Common myeloid progenitor, CD34-positive (primary cell): Measurements from ENCODE around the gene PAPSS1.
"Not testable (repeated sequence)": the region's sequence is repeated elsewhere in the genome, so short reads cannot be mapped to it uniquely, and the experiment has no call there.

ENCODE experiments used
- CTCF ChIA-PET: fragments of 350-600 bp; sonication (Branson Sonifier 250); formaldehyde crosslinking; loops from one replicate; lab custom pipeline; 2021; ENCODE audit warnings: antibody characterized with exemption; lab: Charles Lee
- POLR2A ChIA-PET: fragments of 350-600 bp; sonication (Branson Sonifier 250); formaldehyde crosslinking; loops from one replicate; lab custom pipeline; 2021; ENCODE audit warnings: antibody characterized with exemption; lab: Charles Lee
- DNase-seq, 3 donors: peaks; one replicate each; pipeline versions ENCODE4 v3.0.0 to v3.0.0-alpha.2; 2013
- H3K27ac ChIP-seq, 2 experiments: 1 replicate in 1 of 2; 2 replicates in 1 of 2; pipeline ENCODE4 v1.7.0; 2013; ENCODE audit warnings: inconsistent platforms in 2 of 2, low read length in 2 of 2, mild to moderate bottlenecking in 2 of 2, low read depth in 1 of 2, moderate library complexity in 1 of 2; ENCODE audit not compliant: severe bottlenecking in 2 of 2, insufficient read depth in 1 of 2, poor library complexity in 1 of 2
- H3K27me3 ChIP-seq, 5 experiments: replicated peaks in 2 of 5; 1 replicate in 3 of 5; 2 replicates in 2 of 5; pipeline versions ENCODE4 v1.6.1 to v1.7.0; 2013; ENCODE audit warnings: low read length in 4 of 5, mild to moderate bottlenecking in 2 of 5, moderate library complexity in 2 of 5, inconsistent platforms in 1 of 5; ENCODE audit not compliant: insufficient read depth in 5 of 5, control insufficient read depth in 4 of 5
- H3K36me3 ChIP-seq, 4 experiments: 1 replicate in 2 of 4; 2 replicates in 2 of 4; pipeline versions ENCODE4 v1.6.1 to v1.7.0; 2013; ENCODE audit warnings: low read length in 3 of 4, control low read depth in 1 of 4, mild to moderate bottlenecking in 1 of 4; ENCODE audit not compliant: control insufficient read depth in 4 of 4, insufficient read depth in 4 of 4
- H3K4me1 ChIP-seq, 4 experiments: 1 replicate in 3 of 4; 2 replicates in 1 of 4; pipeline versions ENCODE4 v1.6.1 to v1.7.1; 2013; ENCODE audit warnings: low read length in 3 of 4, mild to moderate bottlenecking in 3 of 4, control low read depth in 1 of 4, inconsistent platforms in 1 of 4, moderate library complexity in 1 of 4; ENCODE audit not compliant: control insufficient read depth in 4 of 4, insufficient read depth in 4 of 4; ENCODE audit errors: control extremely low read depth in 1 of 4
- H3K4me3 ChIP-seq, 7 experiments: 1 replicate in 4 of 7; 2 replicates in 3 of 7; pipeline versions ENCODE4 v1.5.1 to v1.7.0; 2013; ENCODE audit warnings: mild to moderate bottlenecking in 7 of 7, low read length in 6 of 7, moderate library complexity in 6 of 7, inconsistent platforms in 2 of 7, low read depth in 2 of 7, control low read depth in 1 of 7; ENCODE audit not compliant: insufficient read depth in 4 of 7, control insufficient read depth in 1 of 7; ENCODE audit errors: extremely low read depth in 1 of 7
- H3K9me3 ChIP-seq, 5 experiments: 1 replicate in 4 of 5; 2 replicates in 1 of 5; pipeline versions ENCODE4 v1.6.1 to v1.7.1; 2013; ENCODE audit warnings: low read length in 4 of 5, mild to moderate bottlenecking in 2 of 5, inconsistent platforms in 1 of 5, low read depth in 1 of 5, moderate library complexity in 1 of 5; ENCODE audit not compliant: control insufficient read depth in 4 of 5, insufficient read depth in 2 of 5; ENCODE audit errors: control extremely low read depth in 1 of 5
- WGBS: methylation state at CpG from one replicate; pipeline ENCODE4 v1.1.5; 2013; ENCODE audit not compliant: insufficient coverage; 5-methylcytosine and 5-hydroxymethylcytosine counted together

The PAPSS1 gene

DNA sequence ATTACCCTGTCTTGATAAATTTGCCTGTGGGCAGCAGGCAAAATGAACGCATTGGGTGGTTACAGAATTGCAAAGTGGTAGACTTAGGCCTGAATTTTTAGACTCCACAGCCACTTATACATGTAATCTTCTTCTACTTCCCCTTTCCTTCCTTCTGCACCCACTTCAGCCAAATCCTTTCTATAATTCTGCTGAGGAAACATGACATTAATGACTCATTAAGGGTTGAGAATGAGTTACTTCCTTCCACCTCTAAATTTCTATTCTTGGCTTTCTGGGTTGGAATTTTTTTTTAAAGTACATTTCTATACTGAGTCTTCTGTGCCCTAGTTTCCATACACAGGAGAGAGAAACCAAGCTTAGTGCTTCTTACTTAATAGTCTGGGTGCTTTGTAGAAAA lies 10.1 kb downstream of the PAPSS1 start:
- CTCF ChIA-PET, result no interaction called here
- Histone ChIP-seq H3K4me1 (peaks cover 0 to 17% (median 0%) of the 10 kb centered on the region in 4 experiments), H3K36me3 (peaks cover 4 to 10% (median 7%) of the 10 kb centered on the region in 4 experiments), H3K4me3 (no peak overlapping the region), H3K27me3 (no peaks in the 10 kb centered on the region), H3K27ac (no peak overlapping the region), H3K9me3 (peaks cover 13 to 45% (median 22%) of the 10 kb centered on the region in 5 experiments)
- DNase-seq, result peak in 2 of 3 donors; percentile 61 to 75
- POLR2A ChIA-PET, result no interaction called here
- no CpG with 5 or more reads among the region's 1 CpG for WGBS

DNA sequence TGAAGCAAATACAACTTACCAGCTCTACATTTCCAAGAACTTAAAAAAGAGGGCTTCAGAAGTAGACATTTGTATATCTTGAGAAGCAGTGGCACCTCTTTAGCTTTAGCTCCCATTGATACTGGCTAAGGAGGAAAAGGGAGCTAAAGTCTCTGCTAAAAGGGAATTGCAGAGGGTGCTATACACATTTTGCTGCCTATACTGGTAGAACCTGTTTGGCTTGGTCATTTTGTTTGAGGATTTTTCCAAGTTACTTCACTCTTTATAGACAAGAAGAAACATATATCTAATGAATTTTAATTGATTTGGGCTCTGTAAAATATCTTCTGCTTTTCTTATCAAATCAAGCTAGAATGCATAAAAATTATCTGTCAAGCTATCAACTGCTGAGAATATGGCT lies 11.8 kb downstream of the PAPSS1 start:
- ChIA-PET POLR2A (no interaction called here), CTCF (interaction anchor here (2.2 to 3.0 kb wide), 2 partner anchors 8 to 15 kb away, joined by 10 to 14 read pairs; no protein-coding TSS in a partner anchor)
- H3K4me3 ChIP-seq, result no peak overlapping the region
- H3K27me3 ChIP-seq, result no peaks in the 10 kb centered on the region
- peaks cover 4 to 10% (median 7%) of the 10 kb centered on the region in 4 experiments for H3K36me3 ChIP-seq
- H3K4me1 ChIP-seq, result peaks cover 0 to 17% (median 0%) of the 10 kb centered on the region in 4 experiments
- H3K27ac ChIP-seq, result no peak overlapping the region
- peaks cover 13 to 59% (median 23%) of the 10 kb centered on the region in 5 experiments for H3K9me3 ChIP-seq
- DNase-seq, result no peak

DNA sequence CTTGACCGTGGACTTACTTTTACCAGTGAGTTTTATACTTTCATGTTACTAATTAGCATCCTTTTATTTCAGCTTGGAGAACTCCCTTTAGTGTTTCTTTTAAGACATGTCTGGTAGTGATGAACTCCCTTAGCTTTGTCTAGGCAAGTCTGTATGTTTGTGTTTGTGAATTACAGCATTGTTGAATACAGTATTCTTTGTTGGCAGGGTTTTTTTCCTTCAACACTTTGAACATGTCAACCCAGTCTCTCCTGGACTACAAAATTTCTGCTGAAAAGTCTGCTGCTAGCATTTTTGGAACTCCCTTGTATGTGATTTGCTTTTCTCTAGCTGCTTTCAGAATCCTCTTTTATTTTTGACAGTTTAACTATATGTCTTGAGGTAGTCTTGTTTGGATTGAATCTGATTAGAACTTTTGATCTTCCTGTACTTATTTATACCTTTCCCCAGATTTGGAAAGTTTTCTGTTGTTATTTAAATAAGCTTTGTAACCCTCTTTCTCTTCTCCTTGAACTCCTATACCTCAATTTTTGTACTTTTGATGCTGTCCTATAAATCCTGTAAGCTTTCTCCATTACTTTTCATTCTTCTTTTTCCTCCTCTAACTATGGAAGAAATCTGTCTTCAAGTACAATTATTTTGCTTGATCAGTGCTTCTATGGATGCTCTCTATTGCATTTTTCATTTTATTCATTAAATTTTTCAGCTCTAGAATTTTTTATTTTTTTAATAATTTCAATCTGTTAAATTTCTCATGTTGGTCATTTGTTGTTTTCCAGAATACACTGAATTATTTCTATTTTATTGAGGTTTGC lies 14.1 kb downstream of the PAPSS1 start:
- H3K9me3 ChIP-seq, result peaks cover 17 to 75% (median 23%) of the 10 kb centered on the region in 5 experiments
- no peaks in the 10 kb centered on the region for H3K27me3 ChIP-seq
- CTCF ChIA-PET, result interaction anchor here (1.0 to 3.0 kb wide), 2 partner anchors 10 to 51 kb away, joined by 3 to 14 read pairs; no protein-coding TSS in a partner anchor
- H3K4me3 ChIP-seq, result no peak overlapping the region
- POLR2A ChIA-PET, result no interaction called here
- DNase-seq, result peak in 2 of 3 donors; percentile 55 to 59
- peaks cover 0 to 17% (median 0%) of the 10 kb centered on the region in 4 experiments for H3K4me1 ChIP-seq
- peaks cover 4 to 13% (median 8%) of the 10 kb centered on the region in 4 experiments for H3K36me3 ChIP-seq
- H3K27ac ChIP-seq, result no peak overlapping the region
- no CpG with 5 or more reads among the region's 1 CpG for WGBS

DNA sequence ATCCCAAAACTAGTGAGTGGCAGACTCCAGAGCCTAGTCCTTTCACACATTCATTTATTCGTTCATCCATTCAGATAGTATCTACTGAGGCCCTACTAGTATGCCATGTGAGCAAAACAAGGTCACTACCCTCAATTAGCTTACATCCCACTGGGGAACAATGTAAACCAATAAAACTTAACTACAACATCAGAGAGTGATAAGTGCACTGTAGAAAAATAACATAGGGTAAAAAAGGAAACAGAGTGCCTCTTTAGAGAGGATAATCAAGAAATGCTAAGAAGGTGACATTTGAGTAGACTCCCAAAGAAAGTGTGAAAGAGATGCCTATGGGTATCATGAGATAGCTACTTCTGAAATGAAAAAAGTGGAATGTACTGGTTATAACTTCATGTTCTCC lies 18.5 kb downstream of the PAPSS1 start:
- no peak for DNase-seq
- Histone ChIP-seq H3K4me3 (no peak overlapping the region), H3K36me3 (peaks cover 10 to 40% (median 27%) of the 10 kb centered on the region in 4 experiments), H3K27ac (no peak overlapping the region), H3K9me3 (peaks cover 10 to 50% (median 12%) of the 10 kb centered on the region in 5 experiments), H3K4me1 (no peaks in the 10 kb centered on the region), H3K27me3 (no peaks in the 10 kb centered on the region)
- ChIA-PET CTCF (interaction anchor here (1.2 kb wide), 1 partner anchor 19 kb away, joined by 4 read pairs; the partner anchor contains the start of gene PAPSS1), POLR2A (no interaction called here)
- 100% methylated on average over 1 of the region's 1 CpG for WGBS

DNA sequence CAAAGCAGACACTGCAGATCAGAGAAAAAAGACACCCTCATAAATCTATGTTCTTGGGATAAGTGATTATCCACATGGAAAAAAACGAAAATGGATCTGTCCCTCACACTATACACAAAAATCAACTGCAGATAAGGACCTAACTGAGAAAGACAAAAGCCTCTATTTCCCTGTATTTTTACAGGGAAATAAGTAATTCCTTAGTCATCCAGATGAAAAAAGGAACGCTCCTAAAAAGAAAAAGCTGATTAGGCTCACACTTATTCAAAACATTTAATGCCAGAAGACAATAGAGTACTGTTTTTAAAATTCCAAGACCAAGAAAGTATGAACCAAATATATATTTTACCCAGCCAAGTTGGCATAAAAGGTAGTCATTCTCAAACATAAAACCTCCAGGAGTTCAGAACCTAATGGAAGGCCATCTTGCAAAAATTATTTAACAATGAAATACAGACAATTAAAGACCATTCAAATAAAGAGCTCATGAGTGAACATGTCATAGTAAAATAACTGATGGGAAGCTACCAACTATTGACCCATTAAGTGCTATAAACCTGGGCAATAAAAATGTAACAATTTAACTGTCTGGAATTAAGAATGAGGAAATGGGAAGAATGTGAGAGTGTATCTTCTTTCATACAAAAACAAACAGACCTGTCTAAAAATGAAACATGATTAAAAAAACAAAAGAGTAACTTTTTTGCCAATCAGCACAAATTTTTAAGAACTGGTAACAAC lies 20.4 kb downstream of the PAPSS1 start:
- no peak for DNase-seq
- H3K36me3 ChIP-seq, result peaks cover 10 to 45% (median 26%) of the 10 kb centered on the region in 4 experiments
- H3K27me3 ChIP-seq, result no peaks in the 10 kb centered on the region
- ChIA-PET POLR2A (no interaction called here), CTCF (no interaction called here)
- peaks cover 0 to 35% (median 5%) of the 10 kb centered on the region in 5 experiments for H3K9me3 ChIP-seq
- WGBS, result 100% methylated on average over 1 of the region's 2 CpGs
- no peak overlapping the region for H3K27ac ChIP-seq
- no peaks in the 10 kb centered on the region for H3K4me1 ChIP-seq
- no peak overlapping the region for H3K4me3 ChIP-seq

DNA sequence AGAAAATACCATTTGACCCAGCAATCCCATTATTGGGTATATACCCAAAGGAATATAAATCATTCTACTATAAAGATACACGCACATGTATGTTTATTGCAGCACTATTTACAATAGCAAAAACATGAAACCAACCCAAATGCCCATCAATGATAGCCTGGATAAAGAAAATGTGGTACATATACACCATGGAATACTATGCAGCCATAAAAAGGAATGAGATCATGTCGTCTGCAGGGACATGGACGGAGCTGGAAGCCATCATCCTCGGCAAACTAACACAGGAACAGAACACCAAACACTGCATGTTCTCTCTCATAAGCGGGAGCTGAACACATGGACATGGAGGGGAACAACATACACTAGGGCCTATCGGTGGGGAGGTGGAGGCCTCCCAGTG lies 23.8 kb downstream of the PAPSS1 start:
- 100% methylated on average over 1 of the region's 6 CpGs for WGBS
- H3K27ac ChIP-seq, POLR2A ChIA-PET, CTCF ChIA-PET, H3K9me3 ChIP-seq, H3K4me3 ChIP-seq, H3K27me3 ChIP-seq, DNase-seq: not testable (repeated sequence)
- Histone ChIP-seq H3K4me1 (peaks cover 10 to 18% (median 12%) of the 10 kb centered on the region in 4 experiments), H3K36me3 (peaks cover 12 to 47% (median 29%) of the 10 kb centered on the region in 4 experiments)
